Measurements from ENCODE around the gene MRPL40. TPM values are rescaled to one million over a fixed set of nuclear protein-coding genes. Genes with fewer than 3 reads are reported as not detected.

MRPL40 gene
- total and polyA plus RNA-seq, 2 donors (not counting 3 experiments of a cell fraction or from before 2014, with no cell fraction given) = 17.5 to 27.4 TPM

GRCh38 chr22:19478045-19478900 lies 45.9 kb downstream of the MRPL40 start:
- peak overlapping the region; percentile 86 for H2AFZ ChIP-seq (ENCODE audit: low read depth, low read length)
- H3K27ac ChIP-seq (ENCODE audit: insufficient read depth, low read depth, low read length) = peak overlapping the region; percentile 100
- TSS peak; percentile 29 for BruUV-seq (replicated peaks)
- peaks cover 60% of the 10 kb centered on the region for H3K79me2 ChIP-seq (ENCODE audit: control insufficient read depth, insufficient read depth, low read length)
- FAIRE-seq = peak; percentile 56
- ChIA-PET CTCF (interaction anchor here (1.0 to 4.7 kb wide), 13 partner anchors 11 to 299 kb away, joined by 3 to 67 read pairs (median 5); partner anchors contain the start of genes HIRA and SLC25A1), POLR2A (interaction anchor here (1.6 kb wide), 2 partner anchors 19 to 41 kb away, joined by 3 to 4 read pairs; no protein-coding TSS in a partner anchor)
- dilution Hi-C loops (cut with MboI; ENCODE audit: extremely low pct_ligation_motif_present, low sequenced_read_pairs) (no loop called here), intact Hi-C loops (cut with micrococcal nuclease) (loop anchor here (2.0 to 10.0 kb wide), 3 partner anchors 31 to 237 kb away; partner anchors contain the start of genes C22orf39, MRPL40 and SEPTIN5)
- no peaks in the 10 kb centered on the region for H3K9me3 ChIP-seq (replicated peaks; ENCODE audit: control insufficient read depth, insufficient read depth, low read length)
- peaks cover 36% of the 10 kb centered on the region for H3K4me1 ChIP-seq (ENCODE audit: control insufficient read depth, extremely low read depth, insufficient read depth, low read length)
- no peaks in the 10 kb centered on the region for H4K20me1 ChIP-seq (replicated peaks; ENCODE audit: control insufficient read depth, extremely low read depth, insufficient read depth, low read length)
- peak overlapping the region; percentile 98 for H3K4me2 ChIP-seq (ENCODE audit: insufficient read depth, low read length)
- H3K9ac ChIP-seq (replicated peaks; ENCODE audit: extremely low read depth, insufficient read depth, low read length) = peak overlapping the region; percentile 99
- TF ChIP-seq GATA2 (IDR thresholded peaks at IDR 0.05; ENCODE audit: insufficient read depth, insufficient read length, low read depth, low read length) (no peak), MAX (IDR thresholded peaks at IDR 0.05; ENCODE audit: insufficient read depth, insufficient read length) (no peak), FOS (IDR thresholded peaks at IDR 0.05; ENCODE audit: borderline replicate concordance, insufficient read depth, low read length) (no peak), POLR2A (IDR thresholded peaks at IDR 0.05; ENCODE audit: low read depth, low read length) (no peak), POLR2AphosphoS5 (IDR thresholded peaks at IDR 0.05; ENCODE audit: insufficient read depth, low read depth, low read length) (no peak), EZH2 (IDR thresholded peaks at IDR 0.05; ENCODE audit: borderline replicate concordance, low read depth, low read length, severe bottlenecking) (no peak), JUN (IDR thresholded peaks at IDR 0.05; ENCODE audit: borderline replicate concordance, insufficient read depth, insufficient read length, low read depth) (no peak), MYC (IDR thresholded peaks at IDR 0.05; ENCODE audit: low read depth, low read length) (no peak), CTCF (IDR thresholded peaks at IDR 0.05; ENCODE audit: extremely low read depth in 1 of 2, insufficient read depth in 1 of 2, low read depth in 1 of 2, low read length in 2 of 2) (no peak)
- no peaks in the 10 kb centered on the region for H3K27me3 ChIP-seq (ENCODE audit: control insufficient read depth in 2 of 2, insufficient read depth in 2 of 2, low read length in 2 of 2)
- H3K9me1 ChIP-seq (replicated peaks; ENCODE audit: control insufficient read depth, extremely low read depth, insufficient read depth, low read length) = no peaks in the 10 kb centered on the region
- no peak for DNase-seq (ENCODE audit: low read depth, low spot score)
- peak overlapping the region; percentile 53 to 87 (median 83) for H3K4me3 ChIP-seq (replicated peaks in 1 of 3; ENCODE audit: insufficient read depth in 1 of 3, low read depth in 1 of 3, low read length in 3 of 3)
- peaks cover 10 to 12% of the 10 kb centered on the region in 2 experiments for H3K36me3 ChIP-seq (ENCODE audit: control insufficient read depth in 2 of 2, extremely low read depth in 1 of 2, insufficient read depth in 2 of 2, low read length in 2 of 2)

All from endothelial cell of umbilical vein (primary cell).